ENCODE results near the gene TMEM100.

The TMEM100 gene

GRCh38 chr17:55743103-55743679 is 20.5 kb upstream of the TMEM100 start:
- no peak for DNase-seq (ENCODE audit: low read depth in 2 of 2)

- DNase-seq (ENCODE audit: low read depth in 2 of 2) = no peak
Observed at GRCh38 chr17:55742272-55743102, 19.8 kb upstream of the TMEM100 start.

- no peak for DNase-seq (ENCODE audit: low read depth in 2 of 2)
Observed at GRCh38 chr17:55741356-55741700, 18.7 kb upstream of the TMEM100 start.

- DNase-seq (ENCODE audit: low read depth in 2 of 2) = no peak
Observed at GRCh38 chr17:55740511-55741355, 18.1 kb upstream of the TMEM100 start.

GRCh38 chr17:55737976-55738501 is 15.4 kb upstream of the TMEM100 start:
- no peak for DNase-seq (ENCODE audit: low read depth in 2 of 2)

GRCh38 chr17:55735731-55736405 is 13.2 kb upstream of the TMEM100 start:
- DNase-seq (ENCODE audit: low read depth in 2 of 2) = no peak

GRCh38 chr17:55734128-55734781 is 11.6 kb upstream of the TMEM100 start:
- DNase-seq (ENCODE audit: low read depth in 2 of 2) = no peak

- DNase-seq (ENCODE audit: low read depth in 2 of 2) = no peak
Observed at GRCh38 chr17:55731586-55732250, 9.1 kb upstream of the TMEM100 start.

GRCh38 chr17:55730808-55731207 is 8.1 kb upstream of the TMEM100 start:
- DNase-seq (ENCODE audit: low read depth in 2 of 2) = no peak

GRCh38 chr17:55730380-55730779 is 7.7 kb upstream of the TMEM100 start:
- no peak for DNase-seq (ENCODE audit: low read depth in 2 of 2)

- no peak for DNase-seq (ENCODE audit: low read depth in 2 of 2)
Observed at GRCh38 chr17:55729484-55729883, 6.8 kb upstream of the TMEM100 start.

GRCh38 chr17:55728833-55729232 is 6.2 kb upstream of the TMEM100 start:
- no peak for DNase-seq (ENCODE audit: low read depth in 2 of 2)

GRCh38 chr17:55728361-55728760 is 5.7 kb upstream of the TMEM100 start:
- DNase-seq (ENCODE audit: low read depth in 2 of 2) = no peak

- DNase-seq (ENCODE audit: low read depth in 2 of 2) = no peak
Observed at GRCh38 chr17:55727920-55728319, 5.3 kb upstream of the TMEM100 start.

GRCh38 chr17:55727275-55727674 is 4.6 kb upstream of the TMEM100 start:
- no peak for DNase-seq (ENCODE audit: low read depth in 2 of 2)

GRCh38 chr17:55726440-55726839 is 3.8 kb upstream of the TMEM100 start:
- DNase-seq (ENCODE audit: low read depth in 2 of 2) = no peak

GRCh38 chr17:55723488-55723848 is 804 bp upstream of the TMEM100 start:
- DNase-seq (ENCODE audit: low read depth in 2 of 2) = no peak

GRCh38 chr17:55722016-55722736 is 488 bp downstream of the TMEM100 start:
- no peak for DNase-seq (ENCODE audit: low read depth in 2 of 2)

GRCh38 chr17:55720919-55721836 is 1.5 kb downstream of the TMEM100 start:
- no peak for DNase-seq (ENCODE audit: low read depth in 2 of 2)

Data from activated CD8-positive, alpha-beta memory T cell treated with anti-CD3 and anti-CD28 coated beads for 4 hours (primary cell).